ENCODE measurements around the gene STEAP1B.

The STEAP1B gene

DNA sequence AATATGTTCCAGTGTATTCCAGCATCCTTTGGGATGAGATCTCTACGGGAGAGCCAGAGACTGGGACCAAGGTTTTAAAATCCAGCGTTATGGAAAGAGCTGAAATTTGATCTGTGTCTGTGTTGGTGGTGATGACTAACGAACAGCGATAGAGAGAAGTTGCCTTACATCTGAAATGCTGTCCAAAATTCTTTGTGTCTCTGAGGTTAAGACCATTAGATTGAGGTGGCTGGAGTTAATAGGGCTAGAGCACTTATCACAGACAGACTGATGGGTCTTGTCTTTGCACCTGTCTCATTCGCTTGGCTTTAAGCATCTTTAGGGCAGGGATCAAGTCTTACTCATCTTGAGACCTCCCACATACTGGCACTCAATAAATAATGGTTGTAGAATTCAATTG, 102.0 kb downstream of the STEAP1B start:
- DNase-seq = no peak

GRCh38 chr7:22395222-22395621, 104.8 kb downstream of the STEAP1B start:
- DNase-seq = no peak

GRCh38 chr7:22394739-22395138, 105.2 kb downstream of the STEAP1B start:
- DNase-seq = no peak

DNA sequence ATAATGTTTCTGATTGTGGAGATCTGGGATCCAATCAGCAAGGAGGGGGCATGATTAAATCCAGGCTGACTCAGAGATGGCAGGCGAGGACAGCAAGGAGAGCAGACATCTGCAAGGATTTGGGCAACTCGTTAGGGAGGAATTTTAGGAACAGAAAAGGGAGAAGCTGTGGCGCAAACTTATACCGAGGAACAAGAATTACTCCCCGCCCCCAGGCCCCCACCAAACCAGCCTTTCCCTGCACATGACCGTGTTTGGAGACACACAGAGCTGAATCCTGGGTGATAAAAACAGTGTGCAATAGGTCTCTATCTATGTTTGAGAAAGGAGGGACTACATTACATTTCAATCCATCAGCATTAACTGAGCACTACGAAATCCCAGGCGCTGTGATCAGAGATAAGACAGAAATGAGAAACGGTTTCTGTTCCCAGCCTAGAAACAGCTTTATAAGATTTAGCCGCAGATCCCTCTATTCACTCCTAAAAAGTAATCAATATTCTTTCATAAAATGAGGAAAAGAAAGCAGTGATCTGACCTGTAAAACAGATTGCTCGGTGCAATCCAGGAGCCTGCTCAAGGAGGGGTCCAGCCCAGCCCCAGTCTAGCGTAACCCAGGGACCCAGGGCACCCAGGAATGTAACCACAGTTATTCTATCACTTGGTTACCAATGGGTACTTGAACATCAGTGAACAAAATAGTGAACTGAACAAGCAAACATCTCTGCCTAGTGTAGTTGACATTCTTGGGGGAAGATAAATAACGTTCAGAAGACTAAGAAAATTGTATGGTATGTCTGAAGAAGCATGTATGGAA, 105.9 kb downstream of the STEAP1B start:
- no peak for DNase-seq

- no peak for DNase-seq
Observed at GRCh38 chr7:22390516-22390915, 109.5 kb downstream of the STEAP1B start.

DNA sequence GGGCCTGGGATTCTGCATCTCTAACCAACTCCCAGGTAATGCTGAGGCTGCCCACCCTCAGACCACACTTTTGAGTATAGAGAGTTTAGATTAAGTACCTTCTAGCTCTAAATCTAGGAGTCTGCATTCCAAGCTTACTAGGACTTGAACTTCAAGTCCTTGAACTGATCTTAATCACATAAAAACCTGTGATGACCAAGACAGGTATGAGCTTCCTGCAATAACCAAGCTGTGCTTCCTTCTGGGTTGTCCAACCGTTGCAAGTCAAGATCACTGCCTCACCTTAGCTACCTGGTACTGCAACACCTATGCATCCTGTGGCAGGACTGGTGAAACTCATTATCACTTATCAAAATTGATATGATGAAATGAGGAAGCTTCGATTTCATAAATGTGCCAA, 110.1 kb downstream of the STEAP1B start:
- DNase-seq = no peak

- no peak for DNase-seq
Observed at GRCh38 chr7:22387583-22387982, 112.4 kb downstream of the STEAP1B start.

DNA sequence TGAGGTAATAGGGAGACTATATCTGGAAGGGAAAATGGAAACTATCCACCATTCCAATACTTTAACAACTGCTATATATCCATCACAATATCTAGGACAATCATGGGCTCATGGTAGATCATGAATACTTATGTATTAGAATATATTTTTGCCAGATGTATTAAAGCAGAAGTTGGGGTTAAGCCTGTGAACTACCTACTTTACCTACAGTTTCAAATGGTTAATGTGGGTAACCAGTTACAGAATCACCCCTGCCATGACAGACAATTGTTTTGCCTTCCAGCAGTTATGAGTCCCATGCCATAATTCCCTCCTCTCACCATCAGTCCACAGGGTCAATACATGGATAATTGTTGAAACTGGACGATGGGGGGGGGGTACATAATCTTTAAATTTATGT, 113.1 kb downstream of the STEAP1B start:
- no peak for DNase-seq

GRCh38 chr7:22386206-22386858, 113.7 kb downstream of the STEAP1B start:
- DNase-seq = no peak

DNA sequence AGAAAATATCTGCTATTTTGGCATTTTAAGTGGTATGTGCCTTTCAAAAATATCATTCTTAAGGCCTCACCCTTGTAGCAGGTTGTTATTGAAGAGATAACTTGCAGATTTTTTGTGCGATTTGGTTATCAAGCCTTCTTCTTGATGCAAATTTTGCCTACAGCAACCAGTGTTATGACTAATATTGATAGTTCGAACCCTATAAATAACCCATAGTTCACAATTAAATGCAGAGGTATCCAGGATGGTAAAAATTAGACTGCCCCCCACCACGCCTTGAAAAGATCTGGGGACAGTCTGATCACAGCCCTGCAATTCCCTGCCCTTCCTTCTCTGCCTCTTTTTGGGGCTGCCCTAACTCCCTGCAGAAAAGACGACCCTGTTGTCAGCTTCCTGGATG, 114.7 kb downstream of the STEAP1B start:
- no peak for DNase-seq

DNA sequence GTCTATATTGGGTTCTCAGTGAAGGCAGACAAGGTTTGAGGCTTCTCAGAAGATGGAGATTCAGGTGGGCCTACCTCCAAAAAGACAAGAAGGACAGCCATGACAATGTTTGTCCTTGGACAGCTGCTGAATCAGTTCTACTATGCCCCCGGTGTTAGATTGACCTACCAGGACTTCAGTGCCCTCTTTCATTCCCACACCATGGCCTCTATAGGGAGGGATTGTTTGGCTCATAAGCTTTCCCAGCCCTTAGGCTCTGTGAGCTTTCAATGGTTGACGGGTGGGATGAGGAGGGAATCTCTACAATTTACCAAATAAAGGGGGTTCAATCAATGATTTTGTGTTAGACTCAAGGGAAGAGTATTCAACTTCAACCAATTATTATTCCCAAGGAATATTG, 119.7 kb downstream of the STEAP1B start:
- no peak for DNase-seq

- no peak for DNase-seq
Observed at GRCh38 chr7:22378199-22378980, 121.6 kb downstream of the STEAP1B start.

DNA sequence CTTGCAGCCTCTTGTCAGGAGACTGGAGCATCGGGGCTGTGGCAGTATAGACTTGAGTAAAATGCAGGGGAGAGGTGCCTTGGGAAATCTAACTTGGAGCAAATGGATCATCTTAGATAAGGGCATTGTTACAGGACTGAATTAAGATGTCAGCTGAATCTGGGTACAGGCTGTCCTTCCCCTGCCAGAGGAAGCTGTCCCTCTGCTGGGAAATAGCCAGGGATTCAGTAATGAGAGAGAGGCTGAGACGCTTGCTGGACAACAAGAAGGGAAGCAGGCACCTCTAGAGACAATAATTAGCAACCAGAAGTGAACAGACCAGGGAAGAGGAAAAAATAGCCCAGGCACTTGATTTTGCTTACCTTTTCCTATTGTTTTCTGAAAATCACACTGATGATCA, 122.3 kb downstream of the STEAP1B start:
- no peak for DNase-seq

DNA sequence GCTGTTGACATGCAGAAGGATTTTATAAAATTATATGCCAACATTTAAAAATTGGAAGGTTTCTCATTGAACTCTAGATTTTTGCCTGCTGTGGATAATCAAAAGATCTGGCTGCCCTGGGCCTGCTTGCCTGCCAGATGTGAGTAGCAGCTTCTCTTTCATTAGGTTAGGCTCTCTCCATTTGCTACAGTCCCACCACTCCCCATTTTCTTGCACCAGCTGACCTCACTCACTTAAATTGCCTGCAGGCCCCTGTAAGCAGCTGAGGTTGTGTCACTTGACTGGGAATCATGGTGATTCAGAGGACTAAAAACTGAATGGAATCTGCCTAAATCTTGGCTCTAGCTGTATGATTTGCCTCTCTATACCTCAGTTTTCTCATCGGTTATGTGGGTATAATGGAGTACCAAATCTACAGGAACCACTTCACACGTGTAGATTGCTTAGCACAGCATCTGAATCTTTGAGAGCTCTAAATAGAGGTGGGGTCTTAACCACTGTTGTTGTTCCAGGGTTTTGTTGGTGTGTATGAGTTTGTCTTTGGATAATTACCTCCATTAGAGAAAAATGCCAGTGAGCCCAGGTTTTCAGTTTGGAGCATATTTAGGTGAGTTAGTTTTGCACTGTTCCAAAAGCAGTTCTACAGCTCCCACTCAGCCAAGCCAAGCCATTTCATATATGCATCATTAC, 124.5 kb downstream of the STEAP1B start:
- no peak for DNase-seq

GRCh38 chr7:22373911-22374310, 126.1 kb downstream of the STEAP1B start:
- no peak for DNase-seq

DNA sequence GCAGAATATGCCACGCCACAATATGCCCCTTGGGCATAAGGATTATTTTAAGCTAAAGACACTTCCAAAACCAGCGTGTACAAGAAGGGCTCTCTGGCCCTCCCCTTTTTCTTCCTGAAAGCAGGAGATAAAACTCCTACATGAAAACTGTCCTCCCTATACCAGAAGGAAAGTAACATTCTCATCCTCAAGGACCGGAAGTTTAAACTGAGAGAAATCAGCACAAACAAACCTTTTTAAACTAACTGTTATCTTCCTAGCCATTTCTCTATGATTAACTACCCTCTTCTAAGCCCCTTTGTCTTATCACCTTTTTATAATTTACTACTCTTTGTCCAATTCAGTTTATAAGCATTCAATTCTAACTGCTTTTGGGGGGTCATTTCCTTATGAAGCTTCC, 126.6 kb downstream of the STEAP1B start:
- no peak for DNase-seq

DNA sequence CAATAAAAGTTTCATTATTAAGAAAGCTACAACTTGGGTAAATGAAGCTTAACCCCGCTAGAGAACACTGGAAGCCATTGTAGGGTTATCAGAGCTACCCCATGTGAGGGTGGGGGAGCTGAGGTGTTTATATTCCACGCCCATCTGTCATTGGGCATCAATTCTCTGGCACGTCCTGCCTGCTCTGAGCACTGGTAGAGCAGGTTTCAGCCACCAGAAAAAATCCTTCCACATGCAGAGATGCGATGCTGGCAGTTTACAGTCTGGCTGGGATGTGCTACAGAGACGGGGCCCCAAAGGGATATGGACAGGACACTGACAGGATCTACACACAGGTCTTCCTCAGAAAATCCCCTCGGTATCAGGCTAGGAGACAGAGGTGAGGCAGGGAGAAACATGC, 127.1 kb downstream of the STEAP1B start:
- DNase-seq = no peak

- no peak for DNase-seq
Observed at GRCh38 chr7:22371878-22372277, 128.1 kb downstream of the STEAP1B start.
